B cell (primary cell): ENCODE measurements around the gene CFAP77. TPM values are rescaled to one million over a fixed set of nuclear protein-coding genes. Genes with fewer than 3 reads are reported as not detected.

ENCODE experiments used
- ATAC-seq: fragments of 200-7000 bp; cut with Tn5 transposase; one replicate; pipeline ENCODE4 v1.10.0; 2021; ENCODE audit warnings: low read depth, mild to moderate bottlenecking, moderate number of reproducible peaks, moderate library complexity
- CTCF ChIA-PET: fragments of 350-600 bp; sonication (Branson Sonifier 250); formaldehyde crosslinking; loops from one replicate; lab custom pipeline; 2021; ENCODE audit warnings: antibody characterized with exemption, inconsistent platforms; lab: Charles Lee
- POLR2A ChIA-PET: fragments of 350-600 bp; sonication (Branson Sonifier 250); formaldehyde crosslinking; loops from one replicate; lab custom pipeline; 2021; ENCODE audit warnings: antibody characterized with exemption; lab: Charles Lee
- DNase-seq: peaks from one replicate; pipeline ENCODE4 v3.0.0; 2013
- H2AFZ ChIP-seq: 2 replicates; pipeline ENCODE4 v1.6.1; 2012; ENCODE audit warnings: mild to moderate bottlenecking, low read depth, low read length; ENCODE audit not compliant: insufficient read depth, poor library complexity, severe bottlenecking
- H3K27ac ChIP-seq, 2 donors: 1 replicate in 1 of 2; 2 replicates in 1 of 2; pipeline ENCODE4 v1.5.1; 2012 to 2013; ENCODE audit warnings: low read length in 2 of 2, mild to moderate bottlenecking in 2 of 2, moderate library complexity in 1 of 2
- H3K27me3 ChIP-seq, 4 experiments: fragments of 200-600 bp in 1 of 4; sonication (generic) in 1 of 4; replicated peaks in 1 of 4; 1 replicate in 2 of 4; 2 replicates in 2 of 4; pipeline versions ENCODE4 v1.6.1 to v1.7.0; 2013 to 2016; ENCODE audit warnings: low read length in 3 of 4, mild to moderate bottlenecking in 2 of 4, mixed read lengths in 1 of 4, moderate library complexity in 1 of 4; ENCODE audit not compliant: insufficient read depth in 4 of 4, control insufficient read depth in 3 of 4; ENCODE audit errors: control extremely low read depth in 1 of 4
- H3K36me3 ChIP-seq, 2 experiments: replicated peaks in 1 of 2; 1 replicate in 1 of 2; 2 replicates in 1 of 2; pipeline versions ENCODE4 v1.6.1 to v1.7.1; 2013; ENCODE audit warnings: low read length in 1 of 2; ENCODE audit not compliant: insufficient read depth in 2 of 2, control insufficient read depth in 1 of 2; ENCODE audit errors: control extremely low read depth in 1 of 2, extremely low read depth in 1 of 2
- H3K4me1 ChIP-seq, 2 donors: fragments of 200-600 bp in 1 of 2; sonication (generic) in 1 of 2; 1 replicate in 1 of 2; 2 replicates in 1 of 2; pipeline versions ENCODE4 v1.5.1 to v1.6.1; 2013 to 2017; ENCODE audit warnings: low read length in 2 of 2; ENCODE audit not compliant: control insufficient read depth in 2 of 2, insufficient read depth in 2 of 2
- H3K4me2 ChIP-seq: replicated peaks from 2 replicates; pipeline ENCODE3; 2012; ENCODE audit warnings: mild to moderate bottlenecking, low read depth, low read length; ENCODE audit not compliant: poor library complexity, severe bottlenecking
- H3K4me3 ChIP-seq, 5 experiments: fragments of 200-600 bp in 1 of 5; sonication (generic) in 1 of 5; 1 replicate in 3 of 5; 2 replicates in 2 of 5; pipeline versions ENCODE4 v1.5.1 to v1.7.0; 2011 to 2016; ENCODE audit warnings: low read length in 4 of 5, mild to moderate bottlenecking in 4 of 5, low read depth in 2 of 5, control low read depth in 1 of 5, moderate library complexity in 1 of 5; ENCODE audit not compliant: insufficient read depth in 1 of 5; ENCODE audit errors: control extremely low read depth in 1 of 5, extremely low read depth in 1 of 5
- H3K79me2 ChIP-seq: fragments of 200-600 bp; sonication (generic); one replicate; pipeline ENCODE4 v1.6.0; 2016; ENCODE audit warnings: low read length; ENCODE audit not compliant: control insufficient read depth, insufficient read depth
- H3K9ac ChIP-seq: fragments of 200-600 bp; sonication (generic); 2 replicates; pipeline ENCODE4 v1.6.1; 2017; ENCODE audit warnings: mild to moderate bottlenecking, low read length, moderate library complexity
- H3K9me3 ChIP-seq, 3 donors: one replicate each; pipeline versions ENCODE4 v1.6.1 to v1.7.1; 2013; ENCODE audit warnings: low read length in 2 of 3; ENCODE audit not compliant: control insufficient read depth in 2 of 3, insufficient read depth in 1 of 3; ENCODE audit errors: control extremely low read depth in 1 of 3
- H4K20me1 ChIP-seq: 2 replicates; pipeline ENCODE4 v1.6.0; 2012; ENCODE audit warnings: mild to moderate bottlenecking, low read length; ENCODE audit not compliant: insufficient read depth, control insufficient read depth, poor library complexity, severe bottlenecking
- H3K27ac Mint-ChIP-seq: one replicate; pipeline ENCODE4 v1.8.0; 2021; ENCODE audit warnings: mixed read lengths
- H3K27me3 Mint-ChIP-seq: one replicate; pipeline ENCODE4 v1.8.0; 2021; ENCODE audit warnings: mixed read lengths
- H3K4me1 Mint-ChIP-seq: one replicate; pipeline ENCODE4 v1.8.0; 2021; ENCODE audit warnings: mixed read lengths
- H3K4me3 Mint-ChIP-seq: one replicate; pipeline ENCODE4 v1.8.0; 2021; ENCODE audit warnings: mixed read lengths
- H3K9me3 Mint-ChIP-seq: one replicate; pipeline ENCODE4 v1.8.0; 2022; ENCODE audit warnings: mixed read lengths; ENCODE audit not compliant: insufficient read depth
- CTCF ChIP-seq: fragments of 200-600 bp; IDR thresholded peaks from one replicate; pipeline ENCODE4 v1.8.0; 2022; ENCODE audit warnings: antibody characterized with exemption, mild to moderate bottlenecking
- EZH2 ChIP-seq: IDR thresholded peaks from 2 replicates; pipeline ENCODE4 v1.6.1; 2012; ENCODE audit warnings: borderline replicate concordance, low read depth, mild to moderate bottlenecking, moderate library complexity, low read length; ENCODE audit not compliant: insufficient read depth, poor library complexity, severe bottlenecking
- WGBS: methylation state at CpG from one replicate; pipeline ENCODE4 v1.1.5; 2013; ENCODE audit warnings: missing lambda C conversion rate; ENCODE audit not compliant: insufficient coverage; 5-methylcytosine and 5-hydroxymethylcytosine counted together
- intact Hi-C: fragments of 100-400 bp; cut with micrococcal nuclease; formaldehyde crosslinking; loops from one replicate; pipeline ENCODE4 v1.10.0; 2022
- polyA plus RNA-seq: library from polyadenylated mRNA; depleted of rRNA; stranded (reverse); fragments of >200 nt; gene quantifications from 2 replicates; pipeline ENCODE4 v1.2.3, GENCODE V29; 2012
- total RNA-seq, 2 donors: library from RNA; stranded (reverse); fragments of 120-200 nt in 1 of 2; gene quantifications; 1 replicate in 1 of 2; 2 replicates in 1 of 2; pipeline versions ENCODE4 v1.2.3 to v1.2.4, GENCODE V29; 2013 to 2022

The CFAP77 gene
- total and polyA plus RNA-seq, 2 donors (not counting 1 experiment from before 2014, with no cell fraction given), result not detected

- H3K4me1 Mint-ChIP-seq, result peaks cover 23% of the 10 kb centered on the region
Measured at GRCh38 chr9:132588098-132588497, 178.1 kb downstream of the CFAP77 start.

More at GRCh38 chr9:132588098-132588497, 178.1 kb downstream of the CFAP77 start:
- CTCF ChIA-PET, result no interaction called here
- H3K27me3 ChIP-seq, result peaks cover 2 to 89% (median 63%) of the 10 kb centered on the region in 4 experiments
- H3K36me3 ChIP-seq, result no peaks in the 10 kb centered on the region
- no peak overlapping the region for H3K9ac ChIP-seq
- H3K79me2 ChIP-seq, result no peaks in the 10 kb centered on the region
- intact Hi-C loops, result no loop called here
- no peak overlapping the region for H3K4me3 ChIP-seq
- Mint-ChIP-seq H3K27me3 (peaks cover 53% of the 10 kb centered on the region), H3K4me3 (no peak overlapping the region), H3K9me3 (no peaks in the 10 kb centered on the region), H3K27ac (no peak overlapping the region)
- no peak overlapping the region for H3K4me2 ChIP-seq
- TF ChIP-seq CTCF (no peak), EZH2 (no peak)
- DNase-seq (peak; percentile 23), ATAC-seq (no peak)
- H2AFZ ChIP-seq, result no peak overlapping the region
- peaks cover 0 to 49% (median 0%) of the 10 kb centered on the region in 3 donors for H3K9me3 ChIP-seq
- 20% methylated on average over 6 of the region's 12 CpGs for WGBS
- peaks cover 27 to 40% of the 10 kb centered on the region in 2 donors for H3K4me1 ChIP-seq
- POLR2A ChIA-PET, result no interaction called here
- H3K27ac ChIP-seq, result no peak overlapping the region
- peaks cover 8% of the 10 kb centered on the region for H4K20me1 ChIP-seq
